ENCODE data around the gene SANBR.

SANBR gene

DNA sequence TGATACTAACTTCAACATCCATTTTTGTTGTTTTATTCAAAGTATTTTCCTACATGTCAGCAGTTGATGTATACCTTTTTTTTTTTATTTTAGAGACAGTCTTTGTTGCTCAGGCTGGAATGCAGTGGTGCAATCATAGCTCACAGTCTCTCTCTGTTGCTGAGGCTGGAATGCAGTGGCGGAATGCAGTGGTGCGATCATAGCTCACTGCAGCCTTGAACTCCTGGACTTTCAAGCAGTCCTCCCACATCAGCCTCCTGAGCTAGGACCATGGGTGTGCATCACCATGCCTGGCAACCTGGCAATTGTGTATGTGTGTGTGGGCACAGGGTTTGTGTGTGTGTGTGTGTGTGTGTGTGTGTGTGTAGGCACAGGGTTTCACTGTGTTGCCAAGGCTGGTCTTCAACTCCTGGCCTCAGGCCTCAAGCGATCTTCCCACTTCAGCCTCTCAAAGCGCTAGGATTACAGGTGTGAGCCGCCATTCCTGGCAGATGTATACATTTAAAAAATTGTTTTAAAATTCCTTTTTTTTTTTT, 24.8 kb downstream of the SANBR start:
- Histone ChIP-seq H2AFZ (ENCODE audit: low read length) (no peak overlapping the region), H3K79me2 (ENCODE audit: insufficient read depth, low read length) (no peaks in the 10 kb centered on the region), H3K9me2 (replicated peaks; ENCODE audit: low read depth, low read length) (no peaks in the 10 kb centered on the region), H3K4me1 (ENCODE audit: insufficient read depth, low read length, poor library complexity, severe bottlenecking) (no peaks in the 10 kb centered on the region), H3K9me3 (ENCODE audit: insufficient read depth, low read depth, low read length) (no peaks in the 10 kb centered on the region), H4K20me1 (ENCODE audit: insufficient read depth, low read length, poor library complexity, severe bottlenecking) (no peaks in the 10 kb centered on the region), H3F3A (ENCODE audit: low read depth) (no peaks in the 10 kb centered on the region), H3K4me3 (ENCODE audit: low read length, poor library complexity, severe bottlenecking) (no peak overlapping the region), H3K27me3 (ENCODE audit: insufficient read depth, low read length, poor library complexity, severe bottlenecking) (no peaks in the 10 kb centered on the region), H3K36me3 (ENCODE audit: insufficient read depth, low read length) (no peaks in the 10 kb centered on the region), H3K9ac (ENCODE audit: low read depth, low read length, poor library complexity, severe bottlenecking) (no peak overlapping the region), H3K4me2 (ENCODE audit: low read depth, low read length, poor library complexity, severe bottlenecking) (no peak overlapping the region)
- TF ChIP-seq EZH2phosphoT487 (IDR thresholded peaks at IDR 0.05; ENCODE audit: borderline replicate concordance) = no peak
- TF ChIP-seq, protein P1, sequence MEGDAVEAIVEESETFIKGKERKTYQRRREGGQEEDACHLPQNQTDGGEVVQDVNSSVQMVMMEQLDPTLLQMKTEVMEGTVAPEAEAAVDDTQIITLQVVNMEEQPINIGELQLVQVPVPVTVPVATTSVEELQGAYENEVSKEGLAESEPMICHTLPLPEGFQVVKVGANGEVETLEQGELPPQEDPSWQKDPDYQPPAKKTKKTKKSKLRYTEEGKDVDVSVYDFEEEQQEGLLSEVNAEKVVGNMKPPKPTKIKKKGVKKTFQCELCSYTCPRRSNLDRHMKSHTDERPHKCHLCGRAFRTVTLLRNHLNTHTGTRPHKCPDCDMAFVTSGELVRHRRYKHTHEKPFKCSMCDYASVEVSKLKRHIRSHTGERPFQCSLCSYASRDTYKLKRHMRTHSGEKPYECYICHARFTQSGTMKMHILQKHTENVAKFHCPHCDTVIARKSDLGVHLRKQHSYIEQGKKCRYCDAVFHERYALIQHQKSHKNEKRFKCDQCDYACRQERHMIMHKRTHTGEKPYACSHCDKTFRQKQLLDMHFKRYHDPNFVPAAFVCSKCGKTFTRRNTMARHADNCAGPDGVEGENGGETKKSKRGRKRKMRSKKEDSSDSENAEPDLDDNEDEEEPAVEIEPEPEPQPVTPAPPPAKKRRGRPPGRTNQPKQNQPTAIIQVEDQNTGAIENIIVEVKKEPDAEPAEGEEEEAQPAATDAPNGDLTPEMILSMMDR (conservative IDR thresholded peaks at IDR 0.05; ENCODE audit: low read length) = no peak

GRCh38 chr2:61091485-61091884, 25.8 kb downstream of the SANBR start:
- Histone ChIP-seq H3K4me1 (ENCODE audit: insufficient read depth, low read length, poor library complexity, severe bottlenecking) (peaks cover 6% of the 10 kb centered on the region), H3K79me2 (ENCODE audit: insufficient read depth, low read length) (no peaks in the 10 kb centered on the region), H3K9me2 (replicated peaks; ENCODE audit: low read depth, low read length) (no peaks in the 10 kb centered on the region), H2AFZ (ENCODE audit: low read length) (no peak overlapping the region), H3K27me3 (ENCODE audit: insufficient read depth, low read length, poor library complexity, severe bottlenecking) (no peaks in the 10 kb centered on the region), H3K4me2 (ENCODE audit: low read depth, low read length, poor library complexity, severe bottlenecking) (no peak overlapping the region), H3K36me3 (ENCODE audit: insufficient read depth, low read length) (no peaks in the 10 kb centered on the region), H3K9me3 (ENCODE audit: insufficient read depth, low read depth, low read length) (no peaks in the 10 kb centered on the region), H3K9ac (ENCODE audit: low read depth, low read length, poor library complexity, severe bottlenecking) (no peak overlapping the region), H3K4me3 (ENCODE audit: low read length, poor library complexity, severe bottlenecking) (no peak overlapping the region), H4K20me1 (ENCODE audit: insufficient read depth, low read length, poor library complexity, severe bottlenecking) (no peaks in the 10 kb centered on the region), H3F3A (ENCODE audit: low read depth) (no peaks in the 10 kb centered on the region)
- no peak for TF ChIP-seq EZH2phosphoT487 (IDR thresholded peaks at IDR 0.05; ENCODE audit: borderline replicate concordance)
- TF ChIP-seq, protein P1 (conservative IDR thresholded peaks at IDR 0.05; ENCODE audit: low read length) = no peak

GRCh38 chr2:61096438-61096837, 30.8 kb downstream of the SANBR start:
- H3F3A ChIP-seq (ENCODE audit: low read depth) = no peaks in the 10 kb centered on the region
- H3K9me3 ChIP-seq (ENCODE audit: insufficient read depth, low read depth, low read length) = no peaks in the 10 kb centered on the region
- TF ChIP-seq, protein P1 (conservative IDR thresholded peaks at IDR 0.05; ENCODE audit: low read length) = no peak
- no peak for TF ChIP-seq EZH2phosphoT487 (IDR thresholded peaks at IDR 0.05; ENCODE audit: borderline replicate concordance)
- peaks cover 6% of the 10 kb centered on the region for H3K4me1 ChIP-seq (ENCODE audit: insufficient read depth, low read length, poor library complexity, severe bottlenecking)
- no peak overlapping the region for H2AFZ ChIP-seq (ENCODE audit: low read length)
- no peaks in the 10 kb centered on the region for H3K79me2 ChIP-seq (ENCODE audit: insufficient read depth, low read length)
- H3K4me3 ChIP-seq (ENCODE audit: low read length, poor library complexity, severe bottlenecking) = no peak overlapping the region
- no peaks in the 10 kb centered on the region for H3K27me3 ChIP-seq (ENCODE audit: insufficient read depth, low read length, poor library complexity, severe bottlenecking)
- H4K20me1 ChIP-seq (ENCODE audit: insufficient read depth, low read length, poor library complexity, severe bottlenecking) = no peaks in the 10 kb centered on the region
- H3K9me2 ChIP-seq (replicated peaks; ENCODE audit: low read depth, low read length) = no peaks in the 10 kb centered on the region
- H3K4me2 ChIP-seq (ENCODE audit: low read depth, low read length, poor library complexity, severe bottlenecking) = no peak overlapping the region
- H3K36me3 ChIP-seq (ENCODE audit: insufficient read depth, low read length) = no peaks in the 10 kb centered on the region
- H3K9ac ChIP-seq (ENCODE audit: low read depth, low read length, poor library complexity, severe bottlenecking) = no peak overlapping the region

All from Loucy (cell line).